Right lung (tissue), 5 donors: ENCODE data around the gene CAMK2N1. TPM values are rescaled to one million over a fixed set of nuclear protein-coding genes. Genes with fewer than 3 reads are reported as not detected.
A peak's percentile ranks its signal among the peaks of the same experiment; 100 is the strongest.

Source experiments
- DNase-seq, 2 donors: peaks; one replicate each; pipeline ENCODE4 v3.0.0-alpha.2; 2013
- polyA plus RNA-seq, 5 donors: library from polyadenylated mRNA; unstranded; fragments of 120-200 nt; gene quantifications; one replicate each; pipeline versions ENCODE4 v1.2.1 to v1.2.3, GENCODE V29; 2013; ENCODE audit warnings: inconsistent platforms in 1 of 5, low replicate concordance in 1 of 5; ENCODE audit not compliant: insufficient read length in 5 of 5, insufficient read depth in 1 of 5

Gene CAMK2N1
- polyA plus RNA-seq, 5 donors: 52.4 to 80.9 (median 70.7) TPM

DNA sequence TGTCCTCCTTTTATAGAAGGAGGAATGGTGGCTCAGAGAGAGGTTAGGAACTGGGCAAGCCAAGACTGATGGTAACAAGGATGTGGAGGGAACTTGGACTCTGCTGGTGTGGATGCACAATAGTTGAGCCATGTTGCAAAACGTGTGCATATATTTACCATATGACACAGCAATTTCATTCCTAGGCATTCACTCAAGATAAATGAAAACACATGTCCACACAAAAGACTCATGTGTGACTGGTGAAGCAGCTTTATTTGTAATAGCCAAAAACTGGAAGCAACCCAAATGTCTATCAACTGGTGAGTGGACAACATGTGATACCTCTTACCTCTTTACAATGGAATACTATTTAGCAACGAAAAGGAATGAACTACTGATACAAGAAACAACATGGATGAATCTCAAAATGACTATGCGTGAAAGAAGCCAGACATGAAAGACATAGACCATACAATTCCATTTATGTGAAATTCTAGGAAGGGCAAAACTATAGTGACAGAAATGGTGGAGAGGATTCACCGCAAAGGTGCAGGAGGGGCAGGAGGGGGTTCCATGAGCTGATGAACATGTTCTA lies 36.2 kb downstream of the CAMK2N1 start:
- DNase-seq: no peak

DNA sequence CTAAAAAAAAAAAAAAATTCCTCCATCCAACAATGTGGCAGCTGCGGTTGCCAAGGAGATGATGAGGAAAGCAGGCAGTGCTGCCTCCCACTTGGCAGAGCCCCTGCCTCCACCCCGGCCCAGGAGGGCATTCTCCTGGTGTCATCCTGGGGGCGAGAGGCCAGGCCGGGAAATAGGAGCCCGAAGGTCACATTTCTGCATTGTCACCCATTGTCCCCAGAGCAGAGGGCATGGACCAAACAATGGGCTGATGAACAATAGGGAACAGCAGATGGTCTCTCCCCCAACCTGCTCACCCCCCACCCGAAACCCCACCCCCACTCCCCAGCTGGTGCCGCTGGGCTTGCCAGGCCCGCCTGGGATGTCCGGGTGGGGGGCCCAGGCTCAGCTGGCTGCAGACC lies 37.3 kb downstream of the CAMK2N1 start:
- DNase-seq: no peak

DNA sequence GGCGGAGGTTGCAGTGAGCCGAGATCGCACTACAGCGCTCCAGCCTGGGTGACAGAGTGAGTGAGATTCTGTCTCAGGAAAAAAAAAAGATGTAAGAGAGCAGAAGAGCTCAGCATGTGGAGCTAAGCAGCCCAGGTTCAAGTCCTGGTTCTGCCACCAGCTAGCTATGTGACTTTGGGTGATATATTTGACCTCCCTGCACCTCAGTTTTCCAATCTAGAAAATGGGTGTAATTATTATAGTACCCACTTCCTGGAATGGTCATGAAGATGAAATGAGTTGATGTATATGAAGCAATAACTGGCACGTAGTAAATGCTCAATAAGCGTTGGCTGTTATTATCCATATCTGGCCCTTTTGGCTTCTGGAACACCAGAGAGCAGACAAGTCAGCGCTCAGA lies 38.2 kb downstream of the CAMK2N1 start:
- no peak for DNase-seq

DNA sequence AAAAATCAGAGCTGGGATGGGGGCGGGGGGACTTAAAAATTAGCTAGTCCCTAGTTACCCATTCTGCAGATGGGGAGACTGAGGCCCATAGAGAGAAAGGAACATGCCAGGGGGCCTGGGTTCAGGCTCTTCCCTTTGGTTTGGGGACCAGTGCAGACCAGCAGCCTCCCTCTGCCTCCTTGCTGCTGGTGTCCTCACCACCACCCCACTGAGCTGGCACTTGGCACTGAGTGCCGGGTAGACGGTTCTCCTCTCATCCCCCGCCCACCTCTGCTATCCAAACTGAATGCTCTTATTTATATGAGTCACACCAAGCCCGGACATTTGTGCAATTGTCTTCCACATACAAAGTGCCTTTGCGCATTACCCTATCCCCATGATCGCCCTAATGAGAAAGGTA lies 39.2 kb downstream of the CAMK2N1 start:
- DNase-seq: no peak

DNA sequence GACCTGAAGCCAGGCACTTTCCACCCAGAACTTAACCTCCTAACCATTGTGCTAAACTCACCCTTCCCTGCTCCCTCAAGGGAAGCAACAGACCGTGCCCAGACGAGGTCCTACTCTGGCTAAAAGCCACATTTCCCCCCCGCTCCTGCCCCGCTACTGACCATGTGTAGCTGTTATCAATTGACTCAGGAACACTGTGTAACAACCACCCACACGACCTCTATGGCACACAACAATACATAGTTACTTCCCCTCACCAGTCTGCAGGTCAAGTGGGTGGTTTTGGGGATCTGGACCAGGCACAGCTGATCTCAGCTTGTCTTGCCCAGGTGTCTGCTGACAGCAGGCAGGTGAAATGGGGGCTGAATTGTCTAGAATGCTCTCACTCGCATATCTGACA lies 40.1 kb downstream of the CAMK2N1 start:
- DNase-seq: no peak

DNA sequence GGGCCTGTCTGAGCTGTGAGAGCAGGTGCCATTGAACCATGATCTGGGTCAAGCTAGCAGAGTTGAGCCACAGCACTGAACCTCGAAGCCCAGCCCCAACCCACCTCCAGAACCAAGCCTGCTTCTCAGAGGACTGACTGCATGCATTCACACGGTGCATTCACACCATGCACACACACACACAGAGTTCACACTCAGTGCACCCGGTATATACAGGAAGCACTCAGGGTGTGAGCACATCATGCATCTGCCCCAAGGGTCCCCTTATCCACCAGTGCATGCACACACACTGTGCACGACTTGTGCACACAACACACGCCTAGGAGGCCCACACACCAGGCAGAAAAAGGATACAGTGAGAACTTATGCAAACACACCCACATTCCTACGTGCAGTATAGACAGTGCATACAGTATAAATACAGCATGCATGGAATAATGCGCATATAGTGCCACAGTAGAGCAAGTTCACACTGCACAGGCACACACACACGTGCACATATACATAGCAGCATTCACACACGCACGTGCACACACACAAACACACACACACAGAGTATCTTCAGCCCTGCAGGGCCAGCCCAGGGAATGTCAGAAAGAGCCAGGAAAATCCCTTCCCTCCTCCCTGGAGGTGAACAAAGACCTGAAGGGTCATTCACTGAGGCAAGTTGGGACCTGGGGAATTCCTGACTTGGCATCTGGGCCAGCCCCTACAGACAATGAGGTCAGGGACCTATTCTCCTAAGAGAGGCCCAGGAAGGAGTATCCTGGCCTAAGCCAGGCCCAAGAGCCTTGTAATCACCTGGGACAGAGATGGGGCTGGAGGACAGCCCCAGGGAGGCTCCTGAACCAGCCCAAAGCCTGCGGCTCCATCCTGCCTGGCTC lies 42.1 kb downstream of the CAMK2N1 start:
- no peak for DNase-seq

DNA sequence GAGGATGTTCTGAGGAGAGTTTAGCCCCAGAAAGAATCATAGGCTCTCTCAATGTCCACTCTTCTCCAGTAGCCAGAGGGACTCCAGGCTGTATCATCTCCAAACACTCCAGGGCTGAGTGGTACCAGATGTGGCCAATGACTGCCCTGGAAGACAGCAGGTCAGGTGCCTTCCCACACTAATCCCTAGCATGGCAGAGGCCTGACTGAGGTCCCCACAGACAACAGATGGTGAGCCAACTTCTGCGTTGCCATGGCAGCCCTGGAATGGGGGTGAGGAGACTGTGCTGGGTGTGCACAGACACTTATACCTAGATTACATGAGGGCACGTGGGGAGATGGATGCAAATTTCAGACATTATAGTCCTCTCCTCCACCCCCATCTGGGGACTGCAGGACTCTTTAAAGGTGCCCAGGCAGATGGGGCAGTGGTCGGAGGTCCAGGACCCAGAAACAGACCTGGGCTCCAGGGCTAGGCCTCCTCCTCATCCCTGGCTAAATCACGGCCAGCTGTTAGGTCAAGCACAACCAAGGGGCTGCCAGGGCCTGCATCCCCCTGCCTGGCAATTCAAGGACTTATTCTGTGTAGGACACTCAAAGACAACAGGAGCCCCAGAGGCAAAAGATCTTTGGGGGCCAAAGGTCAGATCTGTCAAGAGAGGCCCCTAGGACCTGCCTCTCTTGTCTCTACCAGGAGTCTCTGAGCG lies 42.9 kb downstream of the CAMK2N1 start:
- no peak for DNase-seq

DNA sequence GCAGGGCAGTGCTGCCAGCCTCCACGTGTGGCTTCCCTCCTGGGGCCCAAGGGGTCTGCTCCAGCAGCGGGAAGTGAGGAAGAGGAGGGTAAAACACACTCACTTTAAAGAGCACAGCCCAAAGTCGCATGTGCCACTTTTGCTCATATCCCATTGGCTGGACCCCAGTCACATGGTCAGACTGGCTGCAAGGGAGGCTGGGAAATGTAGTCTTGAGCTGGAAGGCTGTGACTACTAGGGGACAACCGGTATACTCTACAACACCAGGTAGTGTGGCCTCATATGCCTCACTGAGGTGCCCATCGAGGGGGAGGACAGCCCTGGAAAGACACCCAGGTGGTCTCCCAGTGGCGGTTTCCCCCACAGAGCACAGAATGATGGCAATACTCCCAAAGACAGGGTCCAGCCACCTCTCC lies 45.2 kb downstream of the CAMK2N1 start:
- DNase-seq: no peak

DNA sequence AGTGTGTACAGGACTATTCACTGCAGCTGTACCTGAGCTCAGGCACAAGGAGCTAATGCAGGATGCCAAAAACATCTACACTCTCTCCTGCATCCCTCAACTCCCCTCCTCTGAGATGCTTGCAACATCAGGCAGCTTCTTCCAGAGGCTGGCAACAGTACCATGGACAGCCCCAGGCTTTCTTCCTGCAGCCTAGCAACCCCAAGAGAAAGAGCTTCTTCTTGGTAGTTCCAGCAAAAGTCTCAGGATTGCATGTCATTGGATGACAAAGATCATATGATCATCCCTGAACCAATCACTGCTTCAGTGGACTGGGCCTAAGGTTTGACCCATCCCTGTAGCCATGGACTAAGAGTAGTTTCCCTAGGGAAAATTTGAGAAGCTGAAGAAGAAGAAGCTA lies 46.7 kb downstream of the CAMK2N1 start:
- peak in 1 of 2 donors; percentile 7 for DNase-seq

DNA sequence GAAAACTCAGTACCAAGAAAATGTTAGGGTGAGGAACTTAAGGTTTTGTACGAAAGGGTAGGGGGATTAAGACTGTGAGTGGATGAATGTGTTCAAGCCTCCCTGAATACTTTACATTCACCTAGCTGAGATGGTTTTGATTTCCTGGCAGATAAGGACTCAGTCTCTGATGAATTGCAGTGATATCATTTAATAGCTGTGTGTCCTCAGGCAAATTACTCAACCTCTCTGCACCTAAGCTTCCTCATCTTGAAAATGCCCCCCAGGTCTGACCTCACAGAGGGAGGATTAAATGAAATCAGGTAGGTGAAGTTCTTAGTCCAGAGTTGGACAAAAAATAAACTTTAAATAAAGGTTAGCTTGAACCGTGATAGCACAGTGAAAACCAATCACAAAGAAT lies 48.4 kb downstream of the CAMK2N1 start:
- no peak for DNase-seq

DNA sequence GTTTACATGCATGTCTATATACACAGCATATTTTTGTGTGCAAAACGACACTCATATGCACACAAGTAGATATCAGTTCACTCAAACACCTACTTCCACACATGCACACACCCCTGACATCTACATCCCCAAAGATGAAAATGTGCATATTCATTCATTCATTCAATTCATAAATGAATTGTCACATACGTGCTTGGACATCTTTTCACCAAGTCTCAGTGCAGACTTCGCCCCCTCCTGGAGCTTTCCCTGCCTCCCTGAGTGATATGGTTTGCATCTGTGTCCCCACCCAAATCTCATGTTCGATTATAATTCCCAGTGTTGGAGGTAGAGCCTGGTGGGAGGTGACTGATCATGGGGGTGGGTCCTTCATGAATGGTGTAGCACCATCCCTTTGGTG lies 53.1 kb downstream of the CAMK2N1 start:
- no peak for DNase-seq

Other genes starting within 250 kb of the CAMK2N1 start
- 1 to 10 TPM in 1 of 5 donors, under 1 TPM in 4; 0.45 to 1.2 (median 0.57) TPM for gene VWA5B1, start 195.3 kb downstream of the CAMK2N1 start, polyA plus RNA-seq
- 10 to 100 TPM; 20.5 to 26.8 (median 23.4) TPM for gene MUL1, start 21.9 kb upstream of the CAMK2N1 start, polyA plus RNA-seq
- gene FAM43B, start 66.4 kb upstream of the CAMK2N1 start, polyA plus RNA-seq: 1 to 10 TPM in 1 of 5 donors, under 1 TPM in 4; 0.33 to 1.3 (median 0.37) TPM
- 1 to 10 TPM in 1 of 5 donors, under 1 TPM in 4; 0.47 to 1.2 (median 0.61) TPM for gene CDA, start 102.9 kb upstream of the CAMK2N1 start, polyA plus RNA-seq
- gene PINK1, start 147.2 kb upstream of the CAMK2N1 start, polyA plus RNA-seq: 10 to 100 TPM; 32.0 to 36.5 (median 34.0) TPM
- gene DDOST, start 175.2 kb upstream of the CAMK2N1 start, polyA plus RNA-seq: 100 to 1,000 TPM; 210 to 229 (median 215) TPM
- 10 to 100 TPM in 2 of 5 donors, 1 to 10 TPM in 3; 5.5 to 12.1 (median 8.4) TPM for gene KIF17, start 231.8 kb upstream of the CAMK2N1 start, polyA plus RNA-seq
- gene SH2D5, start 246.5 kb upstream of the CAMK2N1 start, polyA plus RNA-seq: under 1 TPM in 3 of 5 donors, not detected in 2; 0.05 to 0.19 (median 0.10) TPM